DND-41 (cell line): ENCODE results near the gene ERH.

Experiments
- ATAC-seq: fragments of 200-7000 bp; cut with Tn5 transposase; 3 replicates; pipeline ENCODE4 v1.9.1; 2021; ENCODE audit warnings: low read depth; ENCODE audit not compliant: insufficient read depth
- DNase-seq: peaks from one replicate; pipeline ENCODE4 v3.0.0-alpha.2; 2020
- H2AFZ ChIP-seq: 2 replicates; pipeline ENCODE4 v1.6.0; 2012; ENCODE audit warnings: low read depth, low read length
- H3K27ac ChIP-seq: 2 replicates; pipeline ENCODE4 v1.5.1; 2012; ENCODE audit warnings: low read length, inconsistent platforms
- H3K27me3 ChIP-seq: fragments of 200-600 bp; sonication (generic); 2 replicates; pipeline ENCODE4 v1.6.0; 2012; ENCODE audit warnings: low read length, mild to moderate bottlenecking, inconsistent platforms; ENCODE audit not compliant: insufficient read depth, poor library complexity
- H3K36me3 ChIP-seq: 2 replicates; pipeline ENCODE4 v1.5.1; 2012; ENCODE audit warnings: low read length, inconsistent platforms; ENCODE audit not compliant: insufficient read depth
- H3K4me1 ChIP-seq: 2 replicates; pipeline ENCODE4 v1.5.1; 2012; ENCODE audit warnings: mild to moderate bottlenecking, low read length; ENCODE audit not compliant: insufficient read depth
- H3K4me2 ChIP-seq: 2 replicates; pipeline ENCODE4 v1.6.0; 2012; ENCODE audit warnings: mild to moderate bottlenecking, moderate library complexity, low read length, inconsistent platforms; ENCODE audit not compliant: insufficient read depth
- H3K4me3 ChIP-seq, 2 experiments: fragments of 200-600 bp in 1 of 2; shearing (Covaris generic) in 1 of 2; 2 replicates each; pipeline ENCODE4 v1.5.1; 2012 to 2016; ENCODE audit warnings: inconsistent platforms in 2 of 2, low read length in 2 of 2, mild to moderate bottlenecking in 2 of 2, low read depth in 1 of 2, moderate library complexity in 1 of 2
- H3K79me2 ChIP-seq: 2 replicates; pipeline ENCODE4 v1.6.0; 2012; ENCODE audit warnings: low read length, inconsistent platforms; ENCODE audit not compliant: insufficient read depth
- H3K9ac ChIP-seq: 2 replicates; pipeline ENCODE4 v1.6.0; 2012; ENCODE audit warnings: low read depth, mild to moderate bottlenecking, inconsistent platforms, low read length, moderate library complexity
- H3K9me3 ChIP-seq: 2 replicates; pipeline ENCODE4 v1.5.1; 2012; ENCODE audit warnings: low read length, moderate library complexity, mild to moderate bottlenecking, inconsistent platforms; ENCODE audit not compliant: insufficient read depth, severe bottlenecking
- H4K20me1 ChIP-seq: 2 replicates; pipeline ENCODE4 v1.6.0; 2012; ENCODE audit warnings: low read length; ENCODE audit not compliant: insufficient read depth
- CTCF ChIP-seq: IDR thresholded peaks from 2 replicates; pipeline ENCODE4 v1.5.1; 2012; ENCODE audit warnings: borderline replicate concordance, low read length, moderate library complexity, mild to moderate bottlenecking; ENCODE audit not compliant: poor library complexity, severe bottlenecking; ENCODE audit errors: extremely low read depth
- EZH2 ChIP-seq: IDR thresholded peaks from 3 replicates; pipeline ENCODE4 v1.6.1; 2012; ENCODE audit warnings: borderline replicate concordance, low read depth, mild to moderate bottlenecking, moderate library complexity, low read length, inconsistent platforms; ENCODE audit not compliant: severe bottlenecking

The ERH gene

GRCh38 chr14:69399750-69400149 lies 1.7 kb upstream of the ERH start:
- no peak for DNase-seq
- H4K20me1 ChIP-seq: peaks cover 47% of the 10 kb centered on the region
- H3K36me3 ChIP-seq: peaks cover 26% of the 10 kb centered on the region
- ATAC-seq: no peak
- no peak overlapping the region; the same call in 1 of the 2 replicates for H3K27ac ChIP-seq
- peak overlapping the region; percentile 76 for H3K4me2 ChIP-seq
- peaks cover 63% of the 10 kb centered on the region for H3K4me1 ChIP-seq
- no peak for TF ChIP-seq CTCF
- TF ChIP-seq EZH2: no peak
- H3K4me3 ChIP-seq: peak overlapping the region; percentile 41 to 73
- H3K9me3 ChIP-seq: no peaks in the 10 kb centered on the region
- H3K79me2 ChIP-seq: peaks cover 96% of the 10 kb centered on the region
- no peak overlapping the region for H2AFZ ChIP-seq
- H3K27me3 ChIP-seq: no peaks in the 10 kb centered on the region
- H3K9ac ChIP-seq: peak overlapping the region; percentile 95

GRCh38 chr14:69398818-69399210 lies 715 bp upstream of the ERH start:
- DNase-seq (no peak), ATAC-seq (peak; percentile 56)
- no peaks in the 10 kb centered on the region for H3K9me3 ChIP-seq
- H3K4me2 ChIP-seq: peak overlapping the region; percentile 76
- H3K4me3 ChIP-seq: peak overlapping the region; percentile 41 to 73
- peaks cover 69% of the 10 kb centered on the region for H3K4me1 ChIP-seq
- TF ChIP-seq CTCF: no peak
- TF ChIP-seq EZH2: no peak
- H3K27ac ChIP-seq: peak overlapping the region; percentile 95
- peaks cover 36% of the 10 kb centered on the region for H3K36me3 ChIP-seq
- H3K79me2 ChIP-seq: peaks cover 96% of the 10 kb centered on the region
- no peaks in the 10 kb centered on the region for H3K27me3 ChIP-seq
- peak overlapping the region; percentile 86 for H2AFZ ChIP-seq
- H4K20me1 ChIP-seq: peaks cover 41% of the 10 kb centered on the region
- peak overlapping the region; percentile 95 for H3K9ac ChIP-seq

- peaks cover 97% of the 10 kb centered on the region for H3K79me2 ChIP-seq
- no peaks in the 10 kb centered on the region for H3K9me3 ChIP-seq
- ATAC-seq: no peak
- H2AFZ ChIP-seq: no peak overlapping the region
- peaks cover 63% of the 10 kb centered on the region for H3K36me3 ChIP-seq
- H3K9ac ChIP-seq: peak overlapping the region; percentile 95; the same call in 1 of the 2 replicates
- peaks cover 80% of the 10 kb centered on the region for H3K4me1 ChIP-seq
- TF ChIP-seq CTCF (no peak), EZH2 (no peak)
- H3K27ac ChIP-seq: no peak overlapping the region
- no peaks in the 10 kb centered on the region for H3K27me3 ChIP-seq
- H3K4me2 ChIP-seq: peak overlapping the region; percentile 76
- no peak for DNase-seq
- peaks cover 61% of the 10 kb centered on the region for H4K20me1 ChIP-seq
- H3K4me3 ChIP-seq: peak overlapping the region in 1 of 2 experiments; percentile 18; a peak in 1 of 4 replicates
Measured at GRCh38 chr14:69395929-69396328, 2.2 kb downstream of the ERH start.
